Stimulated activated CD8-positive, alpha-beta memory T cell treated with anti-CD3 and anti-CD28 coated beads, Interleukin-12 subunit alpha, Interleukin-12 subunit beta, amount 100 ng/mL, for 1 hour (primary cell): ENCODE measurements around the gene SH2D4B.
"Not testable (repeated sequence)": the region's sequence is repeated elsewhere in the genome, so short reads cannot be mapped to it uniquely, and the experiment has no call there.

Experiments
- DNase-seq: peaks from one replicate; pipeline ENCODE4 v3.0.0-alpha.2; 2020; ENCODE audit warnings: low read depth

SH2D4B gene

GRCh38 chr10:80542652-80543318 lies 5.1 kb downstream of the SH2D4B start:
- no peak for DNase-seq

- not testable (repeated sequence) for DNase-seq
These were observed 5.6 kb downstream of the SH2D4B start for GRCh38 chr10:80543319-80543672.

- DNase-seq, result no peak
These were observed 6.7 kb downstream of the SH2D4B start for GRCh38 chr10:80544316-80544953.

GRCh38 chr10:80545258-80545881 lies 7.7 kb downstream of the SH2D4B start:
- DNase-seq, result no peak

DNA sequence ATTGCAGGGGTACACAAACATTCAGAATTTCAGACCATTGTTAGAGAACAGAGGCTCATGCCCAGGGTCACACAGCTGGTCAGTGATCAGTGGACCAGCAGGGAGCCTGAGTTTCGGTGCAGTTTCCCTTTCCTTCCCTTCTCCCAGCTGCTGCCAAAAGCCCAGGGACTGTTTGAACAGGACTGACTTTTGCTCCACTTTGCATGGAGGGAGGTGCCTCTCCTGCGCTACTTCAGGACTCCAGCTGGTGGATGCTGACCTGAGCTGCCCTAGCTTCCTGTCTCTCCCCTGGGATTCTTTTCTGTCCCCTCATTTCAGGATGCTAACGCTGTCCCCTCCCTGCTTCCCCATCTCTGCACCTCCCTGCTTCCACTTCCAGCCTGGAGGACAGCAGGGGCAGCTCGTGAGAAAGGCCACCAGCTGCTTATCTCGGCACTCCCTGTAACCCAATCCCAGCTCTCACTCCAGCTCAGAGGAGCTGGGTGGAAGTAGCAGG lies 14.5 kb downstream of the SH2D4B start:
- DNase-seq, result no peak

DNA sequence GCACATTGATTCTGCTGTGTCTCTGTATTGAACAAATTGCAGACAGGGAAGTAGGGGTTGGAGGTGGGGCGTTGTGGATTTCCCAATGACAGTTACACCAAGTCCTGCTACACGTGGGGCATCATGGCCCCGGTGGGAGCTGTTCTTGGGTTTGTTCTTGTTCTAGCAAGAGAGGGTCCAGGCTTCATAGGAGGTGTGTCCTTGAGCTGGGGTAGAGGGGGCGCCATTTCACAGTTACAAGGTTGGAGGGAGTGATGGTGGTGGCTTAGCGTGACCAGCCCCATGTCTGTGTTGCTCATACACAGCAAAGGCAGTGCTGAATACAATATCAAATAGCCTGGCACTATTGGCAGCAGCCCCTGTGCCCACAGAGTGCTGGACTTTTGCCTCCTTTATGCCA lies 15.7 kb downstream of the SH2D4B start:
- no peak for DNase-seq

- no peak for DNase-seq
These were observed 16.3 kb downstream of the SH2D4B start for GRCh38 chr10:80554050-80554449.

GRCh38 chr10:80555415-80555814 lies 17.7 kb downstream of the SH2D4B start:
- DNase-seq, result no peak

- DNase-seq, result no peak
These were observed 24.2 kb downstream of the SH2D4B start for GRCh38 chr10:80561950-80562349.

DNA sequence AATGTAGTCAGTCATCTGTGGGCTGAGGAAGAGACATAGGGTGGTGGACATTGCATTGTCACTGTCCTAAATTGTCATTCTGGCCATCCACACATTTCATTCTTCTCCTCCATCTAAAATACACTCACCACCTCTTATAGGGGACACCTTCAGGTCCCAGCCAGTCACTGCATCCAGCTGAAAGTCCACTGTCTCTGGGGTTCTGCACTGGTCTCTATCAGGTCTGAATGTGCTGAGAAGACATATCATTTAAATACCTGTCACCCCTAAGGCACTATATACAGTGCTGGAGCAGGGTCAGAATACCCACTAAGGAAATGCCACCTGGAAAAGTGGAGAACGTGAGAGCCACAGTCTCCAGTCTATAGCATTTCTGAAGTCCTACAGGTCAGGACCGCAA lies 29.6 kb downstream of the SH2D4B start:
- no peak for DNase-seq

DNA sequence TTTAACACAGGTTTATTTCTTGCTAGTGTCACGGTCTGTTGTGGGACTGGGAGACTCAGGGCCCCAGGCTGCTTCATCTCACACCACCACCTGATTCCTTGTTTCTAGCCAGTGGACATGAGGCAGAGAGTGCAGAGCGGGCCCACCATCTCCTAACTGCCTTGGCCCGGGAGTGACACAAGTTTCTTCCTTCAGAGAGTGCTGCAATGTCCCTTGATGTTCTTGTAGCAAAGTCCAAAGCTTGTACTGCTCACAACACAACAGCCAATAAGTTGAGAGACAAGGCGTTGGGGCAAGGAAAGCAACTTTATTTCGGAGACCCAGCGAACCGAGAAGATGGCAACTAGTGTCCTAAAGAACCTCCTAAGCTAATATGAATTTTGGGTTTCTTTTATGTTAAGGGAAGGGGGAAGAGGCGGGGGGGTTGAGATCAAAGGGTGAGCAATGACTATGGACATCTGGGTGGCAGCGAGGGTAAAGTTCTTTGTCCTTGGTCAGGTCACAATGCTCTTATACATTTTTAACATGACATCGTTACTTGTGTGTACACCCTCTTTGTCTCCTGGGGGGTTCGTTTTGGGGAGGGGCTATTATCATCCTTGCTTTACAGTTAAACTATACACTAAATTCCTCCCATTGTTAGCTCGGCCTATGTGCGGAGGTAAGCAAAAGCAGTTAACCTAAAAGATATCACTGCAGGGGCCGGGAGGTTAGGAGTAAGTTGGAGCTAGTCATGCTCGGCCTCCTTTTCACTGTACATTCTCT lies 31.6 kb downstream of the SH2D4B start:
- DNase-seq, result no peak

DNA sequence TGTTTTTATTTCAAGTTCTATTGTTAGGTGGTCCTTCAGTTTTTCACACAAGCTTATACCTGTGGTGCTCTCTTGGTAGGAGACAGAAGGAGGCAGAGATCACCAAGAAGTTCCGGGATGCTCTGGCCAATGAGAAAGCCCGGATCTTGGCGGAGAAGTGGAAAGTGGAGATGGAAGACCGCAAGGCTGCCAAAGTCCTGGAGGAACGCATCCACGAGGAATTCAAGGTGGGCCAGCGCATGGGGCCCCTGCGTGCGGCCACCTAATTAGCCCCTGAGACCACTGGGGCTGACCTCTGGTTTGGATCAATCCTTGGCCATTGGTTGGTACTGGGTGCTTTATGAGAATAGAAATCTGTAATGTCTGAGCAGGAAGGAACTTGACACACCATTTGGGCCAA lies 33.6 kb downstream of the SH2D4B start:
- no peak for DNase-seq

- no peak for DNase-seq
These were observed 41.6 kb downstream of the SH2D4B start for GRCh38 chr10:80579181-80579763.

DNA sequence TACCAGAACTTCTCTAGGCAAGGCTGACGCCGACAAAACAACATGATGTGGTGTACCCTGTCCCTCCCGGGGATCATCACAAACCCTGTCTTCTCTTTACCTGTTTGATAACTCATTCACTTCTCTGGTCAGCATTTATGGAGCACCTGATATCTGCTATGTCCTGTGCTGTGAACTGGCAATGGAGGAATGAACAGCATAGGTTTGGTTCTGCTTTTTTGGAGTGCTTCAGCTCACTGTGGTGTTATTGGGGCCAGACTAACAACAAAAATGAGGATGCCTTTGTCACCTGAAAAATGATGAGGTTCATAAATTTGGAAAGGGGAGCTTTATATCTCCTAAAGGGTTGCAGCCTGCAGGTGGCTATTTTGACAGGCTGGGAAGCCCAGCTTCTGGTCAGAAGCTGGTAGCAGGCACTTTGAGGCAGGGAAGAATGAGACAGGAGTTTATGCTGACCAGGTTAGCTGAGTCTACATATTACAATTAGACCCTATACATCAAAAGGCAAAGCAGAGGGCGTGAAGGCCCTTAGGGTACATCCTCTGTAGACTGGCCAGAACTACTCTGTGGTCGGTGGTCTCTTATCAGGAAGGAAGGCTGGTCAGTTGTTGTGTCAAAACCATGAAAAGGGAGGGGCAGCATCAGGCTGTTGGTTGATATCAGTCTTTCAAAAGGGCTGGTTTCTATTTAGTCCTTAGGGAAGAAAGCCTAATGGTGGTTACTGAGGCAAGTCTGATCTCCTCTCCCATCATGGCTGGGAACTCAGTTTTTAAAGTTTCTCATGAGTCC lies 42.3 kb downstream of the SH2D4B start:
- no peak for DNase-seq

DNA sequence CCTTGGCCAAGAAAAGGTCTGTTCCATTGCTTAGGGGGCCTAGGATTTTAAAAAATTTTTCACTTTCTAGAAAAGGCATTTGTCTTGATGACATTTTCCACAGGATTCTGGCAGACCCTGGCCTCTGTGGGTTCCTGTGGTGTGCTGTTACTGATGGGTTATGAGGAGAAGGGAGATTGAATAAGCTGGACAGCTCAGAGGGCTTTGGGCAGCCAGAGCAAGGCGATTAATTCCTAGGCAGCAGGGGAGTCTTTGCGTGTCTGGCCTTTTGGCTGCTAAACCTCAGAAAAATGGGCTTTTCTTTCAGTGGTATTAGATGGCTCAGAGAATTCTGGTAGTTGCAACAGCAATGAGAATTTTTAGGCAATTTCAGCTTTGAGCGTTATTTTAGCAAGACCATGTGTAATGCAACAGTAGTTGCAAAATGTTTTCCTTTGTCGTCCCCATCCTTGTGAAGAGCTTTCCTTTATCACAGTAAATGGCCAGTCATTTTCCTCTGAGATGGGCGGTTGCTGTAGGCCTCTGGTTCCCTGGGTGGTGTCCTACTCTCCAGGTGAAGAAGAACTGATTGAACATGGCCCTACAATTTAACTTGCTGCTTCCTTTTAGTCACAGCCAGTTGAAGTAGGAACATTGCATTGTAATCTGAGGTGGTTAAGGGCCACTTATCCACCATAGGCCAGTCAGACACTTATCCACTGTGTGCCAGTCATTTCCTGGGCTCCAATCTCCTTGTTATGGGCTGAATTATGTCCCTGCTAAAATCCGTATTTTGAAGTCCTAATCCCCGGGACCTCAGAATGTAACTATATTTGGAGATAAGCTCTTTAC lies 43.2 kb downstream of the SH2D4B start:
- no peak for DNase-seq

- DNase-seq, result no peak
These were observed 43.8 kb downstream of the SH2D4B start for GRCh38 chr10:80581469-80581835.

- no peak for DNase-seq
These were observed 44.7 kb downstream of the SH2D4B start for GRCh38 chr10:80582286-80582960.

DNA sequence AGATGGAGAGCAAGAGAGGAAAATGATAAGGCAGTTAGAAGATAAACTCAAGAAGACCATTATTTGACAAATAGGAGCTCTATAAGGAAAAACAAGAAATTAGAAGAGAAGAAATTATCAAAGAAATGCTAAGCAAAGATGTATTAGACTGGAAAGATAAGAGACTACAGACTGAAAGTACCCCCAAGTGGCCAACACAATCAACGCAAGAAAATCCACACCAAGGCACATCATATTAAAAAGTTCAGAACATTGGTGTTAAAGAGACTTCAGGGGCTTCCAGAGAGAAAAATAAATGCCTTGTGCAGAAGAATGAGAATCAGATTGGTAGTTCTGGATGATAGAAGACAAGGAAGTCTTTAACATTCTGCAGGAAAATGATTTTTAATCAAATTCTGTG lies 46.0 kb downstream of the SH2D4B start:
- no peak for DNase-seq

DNA sequence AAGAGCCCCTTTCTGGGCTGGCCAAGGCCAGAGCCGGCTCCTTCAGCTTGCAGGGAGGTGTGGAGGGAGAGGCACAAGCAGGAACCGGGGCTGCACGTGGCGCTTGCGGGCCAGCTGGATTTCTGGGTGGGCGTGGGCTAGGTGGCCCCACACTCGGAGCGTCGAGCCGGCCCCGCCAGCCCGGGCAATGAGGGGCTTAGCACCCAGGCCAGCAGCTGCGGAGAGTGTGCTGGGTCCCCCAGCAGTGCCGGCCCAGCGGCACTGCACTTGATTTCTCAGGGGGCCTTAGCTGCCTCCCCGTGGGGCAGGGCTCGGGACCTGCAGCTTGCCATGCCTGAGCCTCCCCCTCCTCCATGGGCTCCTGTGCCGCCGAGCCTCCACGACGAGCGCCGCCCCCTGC lies 48.1 kb downstream of the SH2D4B start:
- DNase-seq, result no peak

GRCh38 chr10:80588546-80588945 lies 50.8 kb downstream of the SH2D4B start:
- DNase-seq, result no peak
